Right ventricle myocardium superior (tissue), 1 donor: Measurements from ENCODE around the gene CCNJ. TPM values are rescaled to one million over a fixed set of nuclear protein-coding genes. Genes with fewer than 3 reads are reported as not detected.
"Not testable (repeated sequence)": the region's sequence is repeated elsewhere in the genome, so short reads cannot be mapped to it uniquely, and the experiment has no call there.

ENCODE experiments used
- ATAC-seq: fragments of 200-7000 bp; cut with Tn5 transposase; one replicate; pipeline ENCODE4 v1.9.1; 2020; ENCODE audit warnings: mild to moderate bottlenecking; ENCODE audit not compliant: poor library complexity
- DNase-seq: peaks from one replicate; pipeline ENCODE4 v3.0.0-alpha.2; 2020
- intact Hi-C: fragments of 100-400 bp; cut with DNase I; formaldehyde crosslinking; loops from one replicate; pipeline ENCODE4 v1.11.2; 2022
- long read RNA-seq: library from polyadenylated mRNA; unstranded; transcript quantifications from one replicate; pipeline ENCODE4 v2.0.0, GENCODE V29; 2021
- total RNA-seq: library from RNA; stranded (reverse); fragmentation: NEBNext Ultra II Directional; extraction: Animal tissue kit (Norgen Biotek cat#: 25700); gene quantifications from one replicate; pipeline ENCODE4 v1.2.1, GENCODE V29; 2021
- donor health status: DM: no; HTN: yes; CAD: no; lungs with severe emphysema.

The CCNJ gene
- total RNA-seq, result 2.4 TPM
- long read RNA-seq, partial matches to known transcripts, result 1 of 3 reads
- long read RNA-seq, other reads (novel, unspliced or antisense), result 1 of 3 reads

GRCh38 chr10:96043033-96043892 lies at the start of gene CCNJ:
TSS of gene CCNJ (plus strand) at chr10:96043583. CDS start at chr10:96044394, 811 bp downstream.
- ATAC-seq (peak; percentile 98), DNase-seq (peak; percentile 93)
- intact Hi-C loops, result no loop called here

- intact Hi-C loops, ATAC-seq, DNase-seq: not testable (repeated sequence)
These were observed 49.0 kb upstream of the CCNJ start for GRCh38 chr10:95994376-95994775.

- intact Hi-C loops, result no loop called here
- DNase-seq (no peak), ATAC-seq (no peak)
These were observed 45.1 kb upstream of the CCNJ start for GRCh38 chr10:95998255-95998784.

- intact Hi-C loops, result loop anchor here (10.0 kb wide), 1 partner anchor 321 kb away; no protein-coding TSS in a partner anchor
- no peak for DNase-seq
- no peak for ATAC-seq
These were observed 29.4 kb upstream of the CCNJ start for GRCh38 chr10:96013956-96014355.

GRCh38 chr10:96014473-96015102 lies 28.8 kb upstream of the CCNJ start:
- ATAC-seq, result no peak
- intact Hi-C loops, result loop anchor here (5.0 to 10.0 kb wide), 2 partner anchors 283 to 320 kb away; no protein-coding TSS in a partner anchor
- DNase-seq, result no peak

GRCh38 chr10:96017191-96017687 lies 26.1 kb upstream of the CCNJ start:
- intact Hi-C loops, result loop anchor here (5.0 to 10.0 kb wide), 2 partner anchors 280 to 318 kb away; no protein-coding TSS in a partner anchor
- no peak for DNase-seq
- peak; percentile 80 for ATAC-seq

GRCh38 chr10:96021332-96021731 lies 22.1 kb upstream of the CCNJ start:
- ATAC-seq (no peak), DNase-seq (no peak)
- intact Hi-C loops, result no loop called here

GRCh38 chr10:96022739-96023138 lies 20.6 kb upstream of the CCNJ start:
- DNase-seq (no peak), ATAC-seq (no peak)
- intact Hi-C loops, result no loop called here

GRCh38 chr10:96023168-96023567 lies 20.2 kb upstream of the CCNJ start:
- DNase-seq, result no peak
- intact Hi-C loops, result no loop called here
- ATAC-seq, result no peak

- DNase-seq (no peak), ATAC-seq (no peak)
- intact Hi-C loops, result no loop called here
These were observed 17.8 kb upstream of the CCNJ start for GRCh38 chr10:96025566-96025965.

- ATAC-seq (no peak), DNase-seq (no peak)
- intact Hi-C loops, result no loop called here
These were observed 8.8 kb upstream of the CCNJ start for GRCh38 chr10:96034625-96035024.

- ATAC-seq (no peak), DNase-seq (no peak)
- intact Hi-C loops, result no loop called here
These were observed 4.7 kb upstream of the CCNJ start for GRCh38 chr10:96038476-96039387.

GRCh38 chr10:96041146-96041545 lies 2.2 kb upstream of the CCNJ start:
- ATAC-seq (no peak), DNase-seq (no peak)
- intact Hi-C loops, result no loop called here

GRCh38 chr10:96043893-96044715 lies 721 bp downstream of the CCNJ start:
- intact Hi-C loops, result no loop called here
- DNase-seq, result peak; percentile 67
- peak; percentile 64 for ATAC-seq

- ATAC-seq (no peak), DNase-seq (no peak)
- intact Hi-C loops, result no loop called here
These were observed 1.4 kb downstream of the CCNJ start for GRCh38 chr10:96044736-96045135.

- ATAC-seq, result no peak
- intact Hi-C loops, result no loop called here
These were observed 3.2 kb downstream of the CCNJ start for GRCh38 chr10:96046546-96046945.

GRCh38 chr10:96047004-96047649 lies 3.7 kb downstream of the CCNJ start:
- DNase-seq (no peak), ATAC-seq (no peak)
- intact Hi-C loops, result no loop called here

More at GRCh38 chr10:96046546-96046945, 3.2 kb downstream of the CCNJ start:
- no peak for DNase-seq
